ENCODE results near the gene NAALADL1.
"Not testable (repeated sequence)": the region's sequence is repeated elsewhere in the genome, so short reads cannot be mapped to it uniquely, and the experiment has no call there.

NAALADL1 gene

GRCh38 chr11:65013888-65014725 is 44.2 kb downstream of the NAALADL1 start, which contains the start of gene ARL2:
TSS of gene ARL2 (plus strand) at chr11:65014160. CDS start at chr11:65014208, 48 bp downstream.
- DNase-seq (ENCODE audit: low spot score) = peak; percentile 93

DNA sequence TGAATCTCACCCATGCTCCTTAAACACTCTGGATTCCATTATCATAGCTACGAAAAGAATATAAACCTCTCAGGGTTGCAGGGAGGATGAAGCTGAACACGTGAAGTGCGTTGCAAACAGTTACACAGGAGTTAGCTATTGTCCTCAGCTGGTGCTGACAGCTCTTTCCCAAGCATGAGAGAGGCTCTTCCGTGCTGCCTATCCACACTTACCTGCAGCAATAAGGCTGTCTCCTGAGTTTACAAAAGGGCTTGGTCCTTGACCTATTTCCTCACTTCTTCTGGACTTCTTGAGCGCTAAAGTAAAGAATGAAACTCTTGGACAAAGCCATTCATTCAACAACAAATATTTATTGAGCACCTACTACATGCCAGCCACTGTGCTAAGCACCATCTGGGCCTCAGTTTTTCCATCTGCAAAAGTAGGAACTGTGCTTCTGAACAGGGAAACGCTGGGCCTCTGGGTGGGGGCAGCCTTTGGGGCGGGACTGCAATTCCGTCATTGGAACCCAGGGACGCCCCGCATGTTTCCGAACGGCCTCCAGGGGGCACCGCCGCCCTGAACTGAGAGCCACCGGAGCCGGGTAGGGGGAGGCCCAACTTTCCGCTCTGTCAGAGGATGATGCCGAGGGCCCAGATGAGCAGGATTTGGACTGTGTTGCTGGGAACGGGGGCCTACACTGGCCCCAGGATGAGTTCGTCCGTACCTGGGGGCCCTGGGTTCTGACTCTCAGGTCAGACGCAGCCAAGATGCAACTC is 45.0 kb downstream of the NAALADL1 start:
- peak; percentile 94 for DNase-seq (ENCODE audit: low spot score)

GRCh38 chr11:65008873-65009272 is 49.5 kb downstream of the NAALADL1 start:
- no peak for DNase-seq (ENCODE audit: low spot score)

GRCh38 chr11:65008016-65008415 is 50.3 kb downstream of the NAALADL1 start:
- no peak for DNase-seq (ENCODE audit: low spot score)

DNA sequence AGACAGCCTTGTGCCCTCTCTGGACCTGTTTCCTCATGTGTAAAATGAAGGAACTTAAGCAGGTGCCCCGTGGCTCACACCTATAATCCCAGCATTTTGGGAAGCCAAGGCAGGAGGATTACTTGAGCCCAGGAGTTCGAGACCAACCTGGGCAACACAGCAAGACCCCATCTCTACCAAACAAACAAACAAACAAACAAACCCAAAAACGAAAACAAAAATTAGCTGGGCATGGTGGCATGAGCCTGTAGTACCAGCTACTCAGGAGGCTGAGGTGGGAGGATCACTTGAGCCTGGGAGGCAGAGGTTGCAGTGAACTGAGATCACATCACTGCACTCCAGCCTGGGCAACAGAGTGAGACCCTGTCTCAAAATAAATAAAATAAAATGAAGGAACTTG is 54.4 kb downstream of the NAALADL1 start:
- DNase-seq (ENCODE audit: low spot score) = not testable (repeated sequence)

DNA sequence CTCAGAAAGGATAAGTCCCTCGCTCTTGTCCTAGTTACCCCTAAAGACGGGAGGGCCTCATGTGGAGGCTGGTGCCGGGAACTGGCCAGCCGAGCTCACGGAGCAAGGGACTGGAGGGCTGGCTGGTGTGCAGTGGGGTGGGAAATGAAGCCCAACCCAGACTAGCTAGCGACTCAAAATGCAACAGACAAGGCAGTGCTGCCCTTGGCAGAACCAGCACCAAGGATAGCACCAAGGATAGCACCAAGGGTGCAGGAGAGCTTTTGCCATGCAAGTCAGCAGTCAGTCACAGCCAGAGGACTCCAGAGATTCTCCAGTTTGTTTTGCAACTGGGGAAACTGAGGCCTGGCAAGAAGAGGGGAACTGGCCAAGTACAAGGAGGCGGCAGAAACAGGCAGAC is 55.1 kb downstream of the NAALADL1 start:
- DNase-seq (ENCODE audit: low spot score) = no peak

GRCh38 chr11:65002706-65003105 is 55.6 kb downstream of the NAALADL1 start:
- DNase-seq (ENCODE audit: low spot score) = no peak

- no peak for DNase-seq (ENCODE audit: low spot score)
These were observed 58.9 kb downstream of the NAALADL1 start for GRCh38 chr11:64999478-64999877.

DNA sequence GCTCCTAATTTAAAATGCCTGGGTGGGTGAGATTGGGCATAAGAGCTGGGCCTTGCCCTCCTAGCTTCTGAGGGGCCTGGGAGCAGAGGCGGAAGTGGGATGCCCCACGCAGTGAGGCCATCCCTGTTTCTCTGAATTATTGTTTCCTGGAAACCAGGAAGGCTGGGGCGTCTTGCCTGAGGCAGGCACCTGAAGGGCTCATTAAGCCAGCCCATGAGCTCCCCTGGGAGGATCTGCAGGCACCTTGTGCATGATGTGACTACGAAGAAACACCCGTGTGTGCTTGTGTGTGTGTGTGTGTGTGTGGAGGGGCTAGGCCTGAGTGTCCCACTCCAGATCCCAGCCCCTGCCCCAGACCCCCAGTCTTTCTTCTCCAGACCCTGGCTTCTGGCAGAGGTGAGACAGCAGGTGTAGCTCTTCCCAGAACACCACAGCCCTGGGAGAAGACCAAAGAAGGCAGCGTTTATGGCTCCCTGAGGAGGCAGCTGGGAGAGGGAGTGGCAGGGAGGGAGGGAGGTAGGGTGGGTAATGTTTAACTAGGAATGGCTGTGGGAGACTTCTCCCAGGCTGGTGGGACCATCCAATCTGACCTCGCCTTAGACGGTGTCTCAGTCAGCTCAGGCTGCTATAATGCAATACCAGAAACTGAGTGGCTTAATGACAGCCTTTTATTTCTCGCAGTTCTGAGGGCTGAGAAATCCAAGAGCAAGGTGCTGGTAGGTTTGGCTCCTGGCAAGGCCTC is 59.5 kb downstream of the NAALADL1 start:
- DNase-seq (ENCODE audit: low spot score) = no peak

DNA sequence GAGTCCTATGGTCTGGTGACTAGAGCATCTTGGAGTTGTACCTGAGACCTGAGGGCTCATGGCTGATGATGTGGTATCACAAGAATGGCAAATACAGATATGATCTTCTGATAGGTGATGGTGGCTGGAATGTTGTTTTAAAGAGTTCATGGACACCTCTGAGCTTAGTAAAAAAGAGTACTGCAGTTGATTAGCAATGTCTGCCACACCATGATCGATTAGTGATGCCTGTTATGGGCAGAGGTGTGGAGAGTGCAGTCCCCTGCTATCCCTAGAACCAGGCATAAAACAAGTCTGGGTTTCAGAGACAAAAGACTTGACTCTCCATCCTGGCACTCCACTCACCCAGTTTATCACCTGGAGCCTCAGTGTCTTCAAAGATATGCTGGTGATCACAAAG is 60.2 kb downstream of the NAALADL1 start:
- no peak for DNase-seq (ENCODE audit: low spot score)

GRCh38 chr11:64996710-64997380 is 61.5 kb downstream of the NAALADL1 start, which contains the start of gene BATF2:
TSS of gene BATF2 (minus strand) at chr11:64996971. CDS start at chr11:64996914, 57 bp downstream.
- DNase-seq (ENCODE audit: low spot score) = peak; percentile 47

- DNase-seq (ENCODE audit: low spot score) = no peak
These were observed 62.0 kb downstream of the NAALADL1 start for GRCh38 chr11:64996327-64996709.

Measured in NAMALWA (cell line).